Fibroblast of skin of right biceps (primary cell): ENCODE results near the gene TMEM54.

Source experiments
- DNase-seq: peaks from one replicate; pipeline ENCODE4 v3.0.0-alpha.2; 2013

Gene TMEM54

DNA sequence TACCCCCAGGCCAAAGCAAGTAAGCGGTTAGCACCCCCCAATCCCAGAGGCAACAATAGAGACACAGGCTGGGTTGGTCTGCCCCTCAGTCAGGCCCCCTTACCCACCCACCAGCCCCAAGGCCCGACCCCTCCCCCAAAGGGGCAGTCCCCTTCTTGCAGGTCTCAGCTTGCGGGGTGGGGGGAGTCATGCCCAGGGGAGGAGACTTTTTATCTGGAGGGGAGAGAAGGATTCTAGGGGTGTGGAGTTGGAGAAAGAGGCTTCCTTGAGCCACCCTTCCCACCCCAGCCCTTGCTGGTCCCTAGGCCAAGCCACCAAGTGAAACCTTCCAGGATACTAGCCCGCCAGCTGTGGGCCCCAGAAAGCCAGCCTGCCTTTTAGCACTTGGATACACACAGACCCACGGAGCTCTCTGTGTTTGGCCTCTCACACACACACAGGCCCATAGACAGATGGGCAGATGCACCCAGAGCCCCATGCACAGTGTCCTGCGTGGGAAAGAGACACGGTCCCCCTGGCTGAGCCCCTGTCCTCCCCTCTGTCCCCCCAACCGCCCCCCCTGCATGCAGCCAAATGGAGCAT, 7.1 kb downstream of the TMEM54 start:
- DNase-seq: no peak

DNA sequence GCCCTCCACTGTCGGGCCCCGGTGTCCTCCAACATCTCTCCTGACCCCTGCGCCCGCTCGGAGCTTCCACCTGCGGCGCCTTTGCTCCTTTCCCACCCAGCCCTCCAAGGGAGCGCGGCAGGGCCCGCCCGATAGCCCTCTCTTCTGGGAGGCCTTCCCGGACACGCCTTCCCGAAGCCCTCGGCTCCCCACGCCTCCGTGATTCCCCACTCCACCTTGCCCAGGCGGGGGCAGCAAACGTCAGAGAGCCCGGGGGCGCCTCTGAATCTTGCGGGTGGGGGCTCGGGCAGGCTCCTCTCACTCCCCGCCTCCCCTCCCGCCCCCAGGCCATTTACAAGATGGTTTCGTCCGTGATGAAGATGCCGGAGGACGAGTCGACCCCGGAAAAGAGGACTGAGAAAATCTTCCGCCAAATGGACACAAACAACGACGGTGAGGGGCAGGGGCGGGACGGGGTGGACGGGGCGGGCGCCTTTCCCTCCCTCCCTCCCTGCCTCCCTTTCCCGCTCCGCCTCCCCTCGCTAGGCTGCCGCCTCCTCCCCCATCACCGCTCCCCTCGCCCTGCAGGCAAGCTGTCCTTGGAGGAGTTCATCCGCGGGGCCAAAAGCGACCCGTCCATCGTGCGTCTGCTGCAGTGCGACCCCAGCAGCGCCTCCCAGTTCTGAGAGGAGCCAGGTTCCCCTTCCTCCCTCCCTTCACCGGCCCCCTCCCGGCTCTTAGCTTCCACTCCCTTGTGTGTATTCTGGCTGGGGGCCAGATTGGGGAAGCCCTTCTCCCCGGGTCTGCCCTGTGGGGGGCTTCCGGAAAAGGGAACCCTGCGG, 7.8 kb downstream of the TMEM54 start:
- DNase-seq: peak; percentile 34

DNA sequence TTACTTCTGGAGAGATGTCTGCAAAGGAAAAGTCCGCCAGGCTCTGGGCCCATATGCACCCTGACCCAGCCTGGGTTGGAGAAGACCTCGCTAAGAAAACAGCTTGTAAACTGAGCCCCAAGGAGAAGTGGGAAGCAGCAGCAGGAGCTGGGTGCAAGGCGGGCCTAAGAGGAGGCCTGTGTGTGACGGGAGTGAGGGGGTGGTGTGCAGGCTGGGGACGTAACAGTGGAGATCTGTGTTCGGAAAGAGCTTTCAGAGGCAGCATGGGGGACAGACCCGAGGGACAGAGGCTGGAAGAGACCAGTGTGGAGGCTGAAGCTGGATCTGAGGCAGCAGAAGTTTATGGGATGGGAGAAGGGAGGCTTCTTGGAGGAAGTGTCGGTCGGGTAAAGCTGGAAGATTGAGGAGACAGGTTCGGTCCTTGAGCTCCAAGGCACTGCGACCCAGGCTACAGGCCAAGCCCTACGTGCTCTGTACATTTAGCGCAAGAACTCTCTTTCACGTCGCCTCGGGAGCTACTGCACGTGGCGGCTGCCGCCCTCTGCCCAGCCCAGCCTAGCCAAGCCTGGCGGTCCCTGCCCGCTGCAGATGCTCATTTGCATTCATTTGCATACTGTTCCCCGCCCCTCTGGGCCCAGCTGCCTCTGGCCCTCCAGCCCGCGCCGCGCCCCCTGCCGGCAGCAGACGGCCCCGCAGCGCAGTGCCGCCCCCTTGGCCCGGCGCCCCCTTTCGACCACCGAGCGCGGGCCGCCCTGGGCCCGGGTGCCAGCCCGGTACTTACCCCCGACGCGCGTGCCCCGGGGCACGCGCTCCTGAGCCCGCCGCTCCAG, 8.6 kb downstream of the TMEM54 start:
- peak; percentile 43 for DNase-seq

DNA sequence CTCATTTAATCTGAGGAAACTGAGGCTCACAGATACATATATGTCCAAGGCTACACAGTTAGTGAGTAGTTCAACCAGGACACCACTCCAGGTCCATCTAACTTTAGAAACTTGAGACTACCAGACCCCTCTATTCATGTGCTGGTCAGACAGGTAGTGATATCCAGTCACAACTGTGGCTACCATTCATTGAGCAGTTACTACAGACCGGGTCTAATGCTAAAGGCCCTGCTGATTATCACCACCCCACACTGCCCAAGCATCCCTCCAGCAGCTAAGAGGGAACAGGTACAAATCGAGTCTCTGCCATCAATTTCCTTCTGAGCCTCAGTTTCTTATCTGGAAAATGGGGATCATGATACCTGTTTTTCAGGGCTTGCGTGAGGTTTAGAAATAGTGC, 9.6 kb downstream of the TMEM54 start:
- no peak for DNase-seq

DNA sequence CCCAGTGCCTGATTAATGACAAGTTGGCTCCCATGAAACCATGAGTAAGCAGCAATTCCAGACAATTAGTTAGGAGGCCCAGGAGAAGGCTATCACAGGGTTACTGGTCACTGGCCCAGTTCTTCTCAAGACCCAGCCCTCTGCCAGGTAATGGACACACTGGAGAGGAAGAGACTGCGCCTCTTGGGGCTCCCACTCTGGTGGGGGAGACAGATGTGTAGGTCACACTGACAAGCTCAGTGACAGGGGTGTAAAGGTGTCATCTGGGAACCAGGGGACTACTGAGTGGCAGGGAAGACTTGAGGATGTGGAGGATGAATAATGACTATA, 10.0 kb downstream of the TMEM54 start:
- no peak for DNase-seq

- DNase-seq: no peak
Measured at GRCh38 chr1:32890516-32891240, 10.5 kb downstream of the TMEM54 start.

GRCh38 chr1:32889731-32890278, 11.4 kb downstream of the TMEM54 start:
- no peak for DNase-seq

DNA sequence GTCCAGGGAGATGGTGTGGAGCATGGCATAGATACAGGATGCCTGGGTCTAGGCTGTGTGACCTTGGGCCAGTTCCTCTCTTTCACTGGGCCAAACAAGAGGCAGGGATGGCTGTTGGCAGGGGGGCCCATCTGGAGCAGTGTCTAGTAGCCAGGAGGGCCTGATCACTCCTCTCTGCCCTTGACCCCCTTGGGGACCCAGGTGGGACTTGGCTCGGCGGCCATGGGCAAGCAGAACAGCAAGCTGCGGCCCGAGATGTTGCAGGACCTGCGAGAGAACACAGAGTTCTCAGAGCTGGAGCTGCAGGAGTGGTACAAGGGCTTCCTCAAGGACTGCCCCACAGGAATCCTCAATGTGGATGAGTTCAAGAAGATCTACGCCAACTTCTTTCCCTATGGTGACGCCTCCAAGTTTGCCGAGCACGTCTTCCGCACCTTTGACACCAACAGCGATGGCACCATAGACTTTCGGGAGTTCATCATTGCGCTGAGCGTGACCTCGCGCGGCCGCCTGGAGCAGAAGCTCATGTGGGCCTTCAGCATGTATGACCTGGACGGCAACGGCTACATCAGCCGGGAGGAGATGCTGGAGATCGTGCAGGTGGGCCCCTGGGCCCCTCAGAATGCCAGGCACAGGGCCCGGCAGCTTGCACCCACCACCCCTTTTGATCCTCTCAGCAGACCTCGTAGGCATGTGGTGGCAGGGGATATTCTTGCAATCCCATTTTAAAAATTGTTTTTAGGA, 12.3 kb downstream of the TMEM54 start:
- no peak for DNase-seq

- DNase-seq: no peak
Measured at GRCh38 chr1:32888134-32888533, 13.1 kb downstream of the TMEM54 start.

DNA sequence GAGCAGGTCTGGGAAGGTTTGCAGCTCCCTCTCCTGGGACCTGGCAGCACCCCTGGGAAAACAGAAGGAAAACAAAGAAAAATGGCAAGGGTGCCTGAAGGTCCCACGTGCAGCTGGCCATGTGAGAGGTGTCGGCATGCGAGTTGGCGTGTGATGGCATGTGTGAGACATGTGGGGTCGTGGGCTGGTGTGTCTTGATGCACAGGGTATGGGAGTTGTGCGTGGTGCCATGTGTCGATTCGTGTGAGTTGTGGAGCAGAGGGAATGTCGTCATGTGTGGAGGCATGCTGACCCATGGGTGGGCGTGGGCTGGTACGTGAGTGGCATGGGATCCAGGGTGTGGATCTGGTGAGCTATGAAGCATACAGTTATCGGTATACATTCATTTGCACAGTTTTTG, 13.6 kb downstream of the TMEM54 start:
- DNase-seq: no peak

GRCh38 chr1:32886828-32887414, 14.3 kb downstream of the TMEM54 start:
- no peak for DNase-seq

DNA sequence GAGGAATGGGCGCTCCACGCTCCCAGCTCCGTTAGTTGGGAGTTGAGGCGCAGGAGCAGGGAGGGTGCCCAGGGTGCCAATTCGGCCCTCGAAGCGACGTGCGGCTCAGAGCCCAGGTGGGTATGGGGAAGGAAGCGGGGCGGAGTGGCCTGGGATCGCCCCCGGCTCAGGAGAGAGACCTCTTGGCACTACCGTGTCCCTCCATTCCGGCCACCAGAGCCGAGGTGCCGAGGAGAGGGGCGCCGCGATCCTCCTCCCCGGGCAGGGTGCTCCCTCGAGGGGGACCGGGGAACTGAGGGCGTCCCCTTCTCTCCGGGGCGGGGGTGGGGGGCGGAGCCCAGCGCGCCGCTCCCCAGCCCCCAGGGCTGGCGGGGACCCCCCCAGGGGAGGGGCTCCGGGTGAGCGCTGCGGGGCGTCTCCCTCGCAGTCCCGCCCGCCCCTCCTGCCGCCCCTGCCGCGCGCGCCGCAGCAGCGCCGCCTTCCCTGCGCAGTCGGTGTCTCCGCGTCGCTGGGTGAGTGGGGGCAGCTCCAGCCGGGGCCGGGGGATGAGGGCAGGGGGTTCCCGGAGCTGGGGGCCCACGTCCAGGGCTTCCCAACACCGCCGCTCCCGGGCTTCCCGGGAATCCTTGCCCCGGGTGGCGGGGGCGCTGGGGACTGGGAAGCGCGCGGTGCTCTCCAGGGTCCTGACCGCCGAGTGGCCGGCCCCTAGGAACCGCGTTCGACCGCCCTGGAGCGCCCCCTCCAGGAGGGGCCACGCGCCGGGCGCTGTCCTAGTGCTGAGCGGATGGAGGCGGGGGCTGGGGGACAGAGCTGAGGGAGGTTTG, 15.0 kb downstream of the TMEM54 start, which contains the start of gene HPCA:
Gene HPCA, plus strand, starts transcription at position 488 of the 824 bp plus-strand sequence. CDS start 2,408 bp downstream, outside the sequence.
- DNase-seq: peak; percentile 59

- no peak for DNase-seq
Measured at GRCh38 chr1:32885676-32886003, 15.5 kb downstream of the TMEM54 start.

GRCh38 chr1:32884726-32885125, 16.5 kb downstream of the TMEM54 start:
- DNase-seq: no peak

DNA sequence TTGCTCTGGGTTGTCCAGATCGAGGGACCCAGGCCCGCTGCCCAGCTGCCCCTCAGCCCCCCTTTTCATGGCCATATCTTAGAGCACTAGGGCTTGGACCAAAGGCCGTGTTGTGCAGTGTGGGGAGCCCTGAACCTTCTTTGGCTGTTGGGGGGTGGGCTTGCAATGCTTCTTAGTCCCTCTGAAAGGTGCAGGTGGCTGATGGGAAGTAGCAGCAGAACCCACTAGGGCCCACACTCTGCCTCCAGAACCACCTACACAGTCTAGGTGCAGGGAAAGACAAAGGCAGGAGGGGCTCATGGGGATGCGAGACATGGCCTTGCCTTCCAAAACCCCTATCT, 17.2 kb downstream of the TMEM54 start:
- no peak for DNase-seq

DNA sequence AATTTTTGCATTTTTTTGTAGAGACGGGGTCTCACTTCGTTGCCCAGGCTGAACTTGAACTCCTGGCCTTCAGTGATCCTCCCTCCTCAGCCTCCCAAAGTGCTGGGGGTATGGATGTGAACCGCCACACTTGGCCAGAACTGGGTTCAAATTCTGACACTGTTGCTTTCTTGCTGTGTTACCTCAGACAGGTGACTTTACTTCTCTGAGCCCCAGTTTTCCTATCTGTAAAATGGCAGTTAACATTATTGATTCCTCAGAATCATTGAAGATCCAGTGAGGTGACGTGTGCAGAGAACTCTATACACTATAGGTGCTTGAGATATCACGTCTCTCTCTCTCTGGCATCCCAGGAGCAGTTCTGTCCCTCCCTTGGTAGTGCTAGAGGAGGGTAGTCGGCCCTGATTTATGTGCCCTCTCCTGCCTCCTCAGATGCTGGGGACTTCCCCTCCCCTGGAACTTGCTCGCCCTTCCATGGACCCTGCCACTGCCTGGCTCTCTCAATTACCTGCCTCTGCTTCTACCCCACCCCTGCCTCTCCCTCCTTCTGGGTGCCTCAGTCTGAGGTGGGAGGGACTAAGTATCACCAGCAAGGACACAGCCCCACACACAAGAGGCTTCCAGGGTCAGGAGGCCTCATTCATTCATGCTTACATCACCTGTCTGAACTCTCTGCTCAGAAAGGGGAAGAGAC, 17.7 kb downstream of the TMEM54 start:
- DNase-seq: no peak

- DNase-seq: no peak
Measured at GRCh38 chr1:32881871-32882850, 19.0 kb downstream of the TMEM54 start.

- DNase-seq: no peak
Measured at GRCh38 chr1:32881291-32881690, 19.9 kb downstream of the TMEM54 start.

- no peak for DNase-seq
Measured at GRCh38 chr1:32878637-32879041, 22.6 kb downstream of the TMEM54 start.
